Measurements from ENCODE around the gene NUDT5. TPM values are rescaled to one million over a fixed set of nuclear protein-coding genes. Genes with fewer than 3 reads are reported as not detected.

The NUDT5 gene
- total and polyA plus RNA-seq, 2 of the 13 experiments (the other 11 are each of a cell fraction or from before 2014, with no cell fraction given), result 79.6 to 134 TPM

GRCh38 chr10:12195603-12196506, at the start of gene NUDT5, which contains the start of gene CDC123 (continued):
- TF ChIP-seq THAP9 (CRISPR knock-in tag; IDR thresholded peaks at IDR 0.05; ENCODE audit: borderline replicate concordance), result peak; percentile 91; the same call in 1 of the 2 replicates
- no peak for TF ChIP-seq ZNF775 (CRISPR knock-in tag; IDR thresholded peaks at IDR 0.05; ENCODE audit: borderline replicate concordance)
- no peak for TF ChIP-seq RCOR2 (CRISPR knock-in tag; IDR thresholded peaks at IDR 0.05)
- no peak for TF ChIP-seq GFI1 (CRISPR knock-in tag; IDR thresholded peaks at IDR 0.05; ENCODE audit: borderline replicate concordance)
- no peak for TF ChIP-seq ZNF564 (CRISPR knock-in tag; IDR thresholded peaks at IDR 0.05)
- no peak for TF ChIP-seq DMTF1 (CRISPR knock-in tag; IDR thresholded peaks at IDR 0.05)
- peak; percentile 99 for TF ChIP-seq ZNF839 (CRISPR knock-in tag; IDR thresholded peaks at IDR 0.05; ENCODE audit: borderline replicate concordance)
- TF ChIP-seq ZSCAN22 (CRISPR knock-in tag; IDR thresholded peaks at IDR 0.05), result no peak
- no peak for TF ChIP-seq FOXO1 (CRISPR knock-in tag; IDR thresholded peaks at IDR 0.05)
- peak; percentile 36; the same call in 1 of the 2 replicates for TF ChIP-seq EHMT2 (IDR thresholded peaks at IDR 0.05; ENCODE audit: borderline replicate concordance, low read depth, low read length)
- no peak for TF ChIP-seq ADNP (CRISPR knock-in tag; IDR thresholded peaks at IDR 0.05)
- TF ChIP-seq ATF5 (CRISPR knock-in tag; IDR thresholded peaks at IDR 0.05; ENCODE audit: low read depth), result no peak
- peak; percentile 57 for TF ChIP-seq ZEB1 (IDR thresholded peaks at IDR 0.05; ENCODE audit: insufficient replicate concordance, low read depth)
- TF ChIP-seq CSRNP2 (CRISPR knock-in tag; conservative IDR thresholded peaks at IDR 0.05; ENCODE audit: low read depth), result no peak
- no peak; the same call in 1 of the 2 replicates for TF ChIP-seq ZNF503 (CRISPR knock-in tag; IDR thresholded peaks at IDR 0.05)
- TF ChIP-seq THAP11 (CRISPR knock-in tag; IDR thresholded peaks at IDR 0.05), result peak; percentile 91
- peak; percentile 68; the same call in 1 of the 2 replicates for TF ChIP-seq SNAPC2 (CRISPR knock-in tag; IDR thresholded peaks at IDR 0.05)
- no peak for TF ChIP-seq ZNF496 (CRISPR knock-in tag; IDR thresholded peaks at IDR 0.05; ENCODE audit: insufficient replicate concordance)
- TF ChIP-seq ZNF460 (CRISPR knock-in tag; IDR thresholded peaks at IDR 0.05; ENCODE audit: borderline replicate concordance), result no peak

Data from HepG2 (cell line).